ENCODE data around the gene DNAJA3. TPM values are rescaled to one million over a fixed set of nuclear protein-coding genes. Genes with fewer than 3 reads are reported as not detected.
"Not testable (repeated sequence)": the region's sequence is repeated elsewhere in the genome, so short reads cannot be mapped to it uniquely, and the experiment has no call there.

The DNAJA3 gene
- total RNA-seq, 4 donors from 2014 or later, result 37.4 to 44.1 (median 40.8) TPM

GRCh38 chr16:4390266-4391260 is 35.1 kb upstream of the DNAJA3 start:
- 88 to 92% methylated on average over 18 of the region's 18 CpGs for WGBS, 2 donors
- intact Hi-C loops (cut with DNase I; ENCODE audit: low total_unique reads), result loop anchor here (10.0 kb wide), 1 partner anchor 186 kb away; no protein-coding TSS in a partner anchor
- TF ChIP-seq POLR2A (IDR thresholded peaks at IDR 0.05), result no peak
- TF ChIP-seq CTCF (IDR thresholded peaks at IDR 0.05), result no peak

GRCh38 chr16:4391631-4392381 is 33.9 kb upstream of the DNAJA3 start:
- H3K4me3 ChIP-seq (ENCODE audit: low read depth, poor library complexity, severe bottlenecking), result no peak overlapping the region
- intact Hi-C loops (cut with DNase I; ENCODE audit: low total_unique reads), result loop anchor here (10.0 kb wide), 1 partner anchor 187 kb away; no protein-coding TSS in a partner anchor
- 80% methylated on average over 15 to 22 of the region's 22 CpGs for WGBS, 2 donors
- no peak for TF ChIP-seq CTCF (IDR thresholded peaks at IDR 0.05)
- TF ChIP-seq POLR2A (IDR thresholded peaks at IDR 0.05), result no peak
- no peak for DNase-seq (ENCODE audit: low spot score in 2 of 2)

More at GRCh38 chr16:4390266-4391260, 35.1 kb upstream of the DNAJA3 start:
- H3K4me3 ChIP-seq (ENCODE audit: low read depth, poor library complexity, severe bottlenecking), result no peak overlapping the region
- DNase-seq (ENCODE audit: low spot score in 2 of 2), result no peak

- intact Hi-C loops (cut with DNase I; ENCODE audit: low total_unique reads), result loop anchor here (10.0 kb wide), 1 partner anchor 188 kb away; no protein-coding TSS in a partner anchor
- TF ChIP-seq CTCF (IDR thresholded peaks at IDR 0.05) (no peak), POLR2A (IDR thresholded peaks at IDR 0.05) (no peak)
- 38 to 48% methylated on average over 25 of the region's 27 CpGs for WGBS, 2 donors
- DNase-seq (ENCODE audit: low spot score in 2 of 2), result no peak
- H3K4me3 ChIP-seq (ENCODE audit: low read depth, poor library complexity, severe bottlenecking), result no peak overlapping the region
Observed at GRCh38 chr16:4392382-4393239, 33.1 kb upstream of the DNAJA3 start.

- TF ChIP-seq POLR2A (IDR thresholded peaks at IDR 0.05) (no peak), CTCF (IDR thresholded peaks at IDR 0.05) (no peak)
- DNase-seq (ENCODE audit: low spot score in 2 of 2), result no peak
- WGBS, 2 donors, result 56 to 81% methylated on average over 5 to 6 of the region's 6 CpGs
- intact Hi-C loops (cut with DNase I; ENCODE audit: low total_unique reads), result loop anchor here (10.0 kb wide), 1 partner anchor 188 kb away; no protein-coding TSS in a partner anchor
- H3K4me3 ChIP-seq (ENCODE audit: low read depth, poor library complexity, severe bottlenecking), result no peak overlapping the region
Observed at GRCh38 chr16:4393240-4393600, 32.4 kb upstream of the DNAJA3 start.

- intact Hi-C loops (cut with DNase I; ENCODE audit: low total_unique reads), result loop anchor here (10.0 kb wide), 1 partner anchor 189 kb away; no protein-coding TSS in a partner anchor
- 92 to 94% methylated on average over 15 of the region's 15 CpGs for whole genome bisulfite sequencing, 2 donors
- DNase-seq (ENCODE audit: low spot score in 2 of 2); H3K4me3 ChIP-seq (ENCODE audit: low read depth, poor library complexity, severe bottlenecking): not testable (repeated sequence)
Observed at GRCh38 chr16:4393850-4394249, 31.8 kb upstream of the DNAJA3 start.

Measured in lower leg skin (tissue), 4 donors.